Cardiac muscle cell (in vitro differentiated cells and primary cell): ENCODE data around the gene AFAP1L1. TPM values are rescaled to one million over a fixed set of nuclear protein-coding genes. Genes with fewer than 3 reads are reported as not detected.

Source experiments
- DNase-seq, 2 donors: peaks; one replicate each; pipeline versions ENCODE4 v3.0.0 to v3.0.0-alpha.2; 2010 to 2017; ENCODE audit warnings: low read depth in 1 of 2, low spot score in 1 of 2
- H3K27ac ChIP-seq: fragments of 200-600 bp; sonication (generic); 2 replicates; pipeline ENCODE4 v1.5.1; 2016
- H3K27me3 ChIP-seq: fragments of 200-600 bp; sonication (generic); 2 replicates; pipeline ENCODE4 v1.6.0; 2016; ENCODE audit warnings: control low read depth
- H3K36me3 ChIP-seq: fragments of 200-600 bp; sonication (generic); 2 replicates; pipeline ENCODE4 v1.5.1; 2016; ENCODE audit warnings: control low read depth
- H3K4me1 ChIP-seq: fragments of 200-600 bp; sonication (generic); 2 replicates; pipeline ENCODE4 v1.8.1; 2017; ENCODE audit warnings: low read depth, mild to moderate bottlenecking, mixed run types
- H3K4me3 ChIP-seq: fragments of 200-600 bp; sonication (generic); 2 replicates; pipeline ENCODE4 v1.5.1; 2016; ENCODE audit warnings: mild to moderate bottlenecking
- H3K9me3 ChIP-seq: fragments of 200-600 bp; sonication (generic); 2 replicates; pipeline ENCODE4 v1.5.1; 2017; ENCODE audit warnings: low read depth, mild to moderate bottlenecking, control low read depth
- polyA plus RNA-seq: library from polyadenylated mRNA; unstranded; fragments of >200 nt; fragmentation: Nextera tagmentation; extraction: Ambion mirVana; gene quantifications from 2 replicates; pipeline ENCODE4 v1.2.1, GENCODE V29; 2016
- total RNA-seq: library from RNA; depleted of rRNA; stranded (reverse); fragments of >200 nt; gene quantifications from 2 replicates; pipeline ENCODE4 v1.2.3, GENCODE V29; 2016
- TF ChIP-seq, protein P1 (sequence below): IDR thresholded peaks from 2 replicates; pipeline ENCODE4 v1.5.1; 2012; ENCODE audit warnings: low read depth, mild to moderate bottlenecking, low read length

AFAP1L1 gene
- total and polyA plus RNA-seq, 2 experiments from 2014 or later: 24.0 to 39.3 TPM

DNA sequence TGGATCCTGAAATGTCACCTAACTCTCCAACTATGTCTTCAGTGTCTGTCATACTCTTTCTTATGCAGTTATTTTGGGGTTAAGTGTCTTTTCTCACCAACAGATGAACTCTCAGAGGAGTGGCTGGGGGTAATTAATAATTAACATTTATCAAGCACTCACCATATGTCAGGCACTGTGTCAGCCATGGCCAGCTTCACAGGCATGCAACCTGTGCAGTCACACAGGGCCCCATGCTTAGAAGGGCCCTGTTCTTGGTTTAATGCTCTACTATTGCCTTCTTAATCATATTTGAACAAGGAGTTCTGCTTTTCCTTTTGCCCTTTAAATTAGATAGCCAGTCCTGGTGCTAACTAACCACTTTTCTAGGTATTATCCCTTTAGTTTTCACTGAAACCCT, 70.2 kb downstream of the AFAP1L1 start:
- TF ChIP-seq, protein P1, sequence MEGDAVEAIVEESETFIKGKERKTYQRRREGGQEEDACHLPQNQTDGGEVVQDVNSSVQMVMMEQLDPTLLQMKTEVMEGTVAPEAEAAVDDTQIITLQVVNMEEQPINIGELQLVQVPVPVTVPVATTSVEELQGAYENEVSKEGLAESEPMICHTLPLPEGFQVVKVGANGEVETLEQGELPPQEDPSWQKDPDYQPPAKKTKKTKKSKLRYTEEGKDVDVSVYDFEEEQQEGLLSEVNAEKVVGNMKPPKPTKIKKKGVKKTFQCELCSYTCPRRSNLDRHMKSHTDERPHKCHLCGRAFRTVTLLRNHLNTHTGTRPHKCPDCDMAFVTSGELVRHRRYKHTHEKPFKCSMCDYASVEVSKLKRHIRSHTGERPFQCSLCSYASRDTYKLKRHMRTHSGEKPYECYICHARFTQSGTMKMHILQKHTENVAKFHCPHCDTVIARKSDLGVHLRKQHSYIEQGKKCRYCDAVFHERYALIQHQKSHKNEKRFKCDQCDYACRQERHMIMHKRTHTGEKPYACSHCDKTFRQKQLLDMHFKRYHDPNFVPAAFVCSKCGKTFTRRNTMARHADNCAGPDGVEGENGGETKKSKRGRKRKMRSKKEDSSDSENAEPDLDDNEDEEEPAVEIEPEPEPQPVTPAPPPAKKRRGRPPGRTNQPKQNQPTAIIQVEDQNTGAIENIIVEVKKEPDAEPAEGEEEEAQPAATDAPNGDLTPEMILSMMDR: no peak
- H3K27ac ChIP-seq: no peak overlapping the region
- no peaks in the 10 kb centered on the region for H3K9me3 ChIP-seq
- H3K36me3 ChIP-seq: no peaks in the 10 kb centered on the region
- no peak overlapping the region for H3K4me3 ChIP-seq
- H3K27me3 ChIP-seq: peaks cover 59% of the 10 kb centered on the region
- peaks cover 5% of the 10 kb centered on the region for H3K4me1 ChIP-seq
- no peak for DNase-seq

GRCh38 chr5:149344151-149344550, 72.5 kb downstream of the AFAP1L1 start:
- Histone ChIP-seq H3K4me3 (no peak overlapping the region), H3K27ac (no peak overlapping the region), H3K4me1 (peaks cover 5% of the 10 kb centered on the region), H3K36me3 (peaks cover 7% of the 10 kb centered on the region), H3K9me3 (no peaks in the 10 kb centered on the region), H3K27me3 (peaks cover 37% of the 10 kb centered on the region)
- no peak for DNase-seq
- TF ChIP-seq, protein P1: no peak

GRCh38 chr5:149345147-149345891, 73.7 kb downstream of the AFAP1L1 start, which contains the start of gene GRPEL2:
Gene GRPEL2 (plus strand): TSS chr5:149345499. CDS start chr5:149345540, 41 bp downstream.
- TF ChIP-seq, protein P1: no peak

GRCh38 chr5:149345892-149346222, 74.2 kb downstream of the AFAP1L1 start:
- H3K27me3 ChIP-seq: peaks cover 29% of the 10 kb centered on the region
- H3K27ac ChIP-seq: no peak overlapping the region
- H3K36me3 ChIP-seq: peaks cover 21% of the 10 kb centered on the region
- no peaks in the 10 kb centered on the region for H3K9me3 ChIP-seq
- TF ChIP-seq, protein P1: no peak
- DNase-seq: peak in 1 of 2 donors; percentile 62
- peaks cover 5% of the 10 kb centered on the region for H3K4me1 ChIP-seq
- peak overlapping the region; percentile 46 for H3K4me3 ChIP-seq

More at GRCh38 chr5:149345147-149345891, 73.7 kb downstream of the AFAP1L1 start, which contains the start of gene GRPEL2:
- Histone ChIP-seq H3K9me3 (no peaks in the 10 kb centered on the region), H3K36me3 (peaks cover 18% of the 10 kb centered on the region), H3K4me3 (peak within 1 kb of the TSS; percentile 46), H3K4me1 (peaks cover 5% of the 10 kb centered on the region), H3K27ac (no peak within 1 kb of the TSS), H3K27me3 (peaks cover 29% of the 10 kb centered on the region)
- DNase-seq: peak; percentile 97 to 98

- Histone ChIP-seq H3K9me3 (no peaks in the 10 kb centered on the region), H3K4me3 (no peak overlapping the region), H3K36me3 (peaks cover 33% of the 10 kb centered on the region), H3K4me1 (peaks cover 5% of the 10 kb centered on the region), H3K27ac (no peak overlapping the region), H3K27me3 (peaks cover 12% of the 10 kb centered on the region)
- no peak for DNase-seq
- TF ChIP-seq, protein P1: no peak
Observed at GRCh38 chr5:149348518-149348917, 76.9 kb downstream of the AFAP1L1 start.
